Stimulated activated CD4-positive, alpha-beta T cell treated with anti-CD3 and anti-CD28 coated beads, TNF-alpha, amount 100 ng/mL, for 4 hours (primary cell): ENCODE measurements around the gene PTPRE.

Experiments
- DNase-seq, 3 experiments: peaks; one replicate each; pipeline ENCODE4 v3.0.0-alpha.2; 2020; ENCODE audit warnings: low read depth in 3 of 3

Gene PTPRE

DNA sequence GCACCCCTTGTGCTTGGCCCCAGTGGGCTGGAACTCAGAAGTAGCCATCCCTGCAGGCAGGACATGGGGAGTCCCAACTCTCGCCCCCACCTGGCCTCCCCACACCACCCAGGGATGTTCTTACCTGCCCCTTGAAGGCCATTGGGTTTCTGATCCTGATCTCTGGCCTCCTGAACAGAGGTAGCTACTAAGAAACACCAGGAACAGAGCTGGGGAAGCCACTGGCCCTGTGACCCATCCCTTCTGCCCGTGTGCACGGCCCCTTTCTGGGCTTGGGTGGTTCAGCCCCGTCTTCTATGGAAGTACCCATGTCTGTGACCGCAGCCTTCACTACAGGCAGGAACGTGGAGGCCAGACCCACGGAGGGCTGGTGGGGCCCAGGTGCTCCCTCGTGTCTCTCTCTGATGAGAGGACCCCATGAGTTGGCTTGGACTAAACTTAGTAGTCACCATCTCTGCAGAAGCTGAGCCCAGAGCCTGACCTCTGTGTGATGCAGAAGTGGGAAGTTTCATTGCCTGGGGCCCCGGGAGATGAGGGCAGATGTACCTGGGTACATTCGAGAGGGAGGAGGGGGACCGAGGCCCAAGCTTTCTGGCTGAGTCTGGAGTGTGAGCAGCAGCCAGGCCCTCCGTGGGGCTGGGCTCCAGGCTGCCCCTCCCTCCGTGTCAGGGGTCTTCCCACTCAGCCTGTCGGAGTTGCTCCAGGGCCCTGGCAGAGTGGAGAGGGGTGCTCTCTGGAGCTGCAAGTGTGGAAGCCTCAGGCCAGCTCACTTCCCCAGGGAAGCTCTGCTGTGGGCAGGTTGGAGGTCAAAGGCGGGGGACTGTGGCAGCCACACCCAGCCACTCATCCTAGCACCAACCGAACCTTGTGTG is 138.3 kb downstream of the PTPRE start:
- no peak for DNase-seq

DNA sequence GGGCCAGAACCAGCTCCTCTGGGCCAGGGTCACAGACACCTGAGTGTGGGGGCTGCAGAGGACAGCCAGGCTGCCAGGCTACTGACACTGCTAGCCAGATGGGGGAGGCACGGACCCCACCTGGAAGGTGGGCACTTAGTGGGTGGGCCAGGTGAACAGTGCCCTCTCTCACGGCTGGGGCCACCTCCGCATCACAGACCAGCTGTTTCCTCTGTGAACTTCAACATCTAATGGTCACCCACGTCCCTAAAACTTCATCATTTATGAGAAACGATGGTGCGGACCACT is 138.9 kb downstream of the PTPRE start:
- DNase-seq: no peak

DNA sequence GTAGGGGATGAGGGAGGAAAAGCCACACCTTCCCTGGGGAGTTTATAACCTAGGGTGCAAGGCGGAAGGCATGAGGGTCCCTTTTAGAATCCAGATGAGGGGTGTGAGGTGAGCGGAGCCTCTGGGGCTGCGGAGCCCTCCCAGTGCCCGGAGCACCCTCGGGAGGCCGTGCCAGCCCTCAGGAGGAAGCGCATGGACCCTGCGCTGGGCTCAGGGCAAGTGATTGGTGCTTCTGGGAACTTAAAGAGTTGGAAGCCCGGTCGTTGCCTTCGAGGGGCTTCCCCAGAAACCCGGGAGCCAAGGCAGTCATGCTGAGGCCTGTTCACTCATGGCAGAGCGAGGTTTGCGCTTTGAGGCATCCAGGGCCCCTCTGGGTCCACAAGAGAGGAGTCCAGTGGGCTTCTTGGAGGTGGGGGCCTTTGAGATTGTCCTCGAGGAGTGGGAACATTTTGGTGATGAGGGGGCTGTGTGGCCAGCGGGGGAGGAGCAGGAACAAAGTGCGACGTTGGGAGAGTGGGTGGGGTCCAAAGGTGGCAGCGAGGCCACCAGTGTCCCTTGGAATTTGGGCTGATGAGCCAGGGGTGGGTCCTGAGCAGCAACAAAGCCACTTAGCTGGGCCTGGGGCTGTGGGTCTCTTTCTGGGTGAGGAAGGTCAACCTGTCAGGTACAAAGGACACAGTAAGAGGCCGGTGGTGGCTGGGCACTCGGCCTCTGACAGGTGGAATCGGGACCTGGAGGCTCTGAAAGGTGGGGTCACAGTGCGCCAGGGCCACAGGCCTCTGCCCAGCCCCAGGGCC is 139.5 kb downstream of the PTPRE start:
- no peak for DNase-seq

DNA sequence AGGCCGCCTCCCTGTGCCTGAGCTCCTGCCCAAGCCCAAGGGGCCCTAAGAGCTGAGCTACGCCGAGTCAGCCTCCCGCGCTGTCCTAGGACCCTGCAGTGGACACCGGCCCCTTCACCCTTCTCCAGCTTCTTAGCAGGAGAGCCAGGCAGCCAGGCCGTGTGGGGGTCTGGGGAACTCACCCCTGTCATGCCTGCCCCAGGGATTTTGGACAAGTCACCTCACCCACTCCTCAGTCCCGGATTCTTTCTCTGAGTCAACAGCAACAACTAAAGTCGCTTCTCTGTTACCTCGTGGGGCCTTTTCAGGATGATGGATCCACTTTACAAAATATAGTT is 140.0 kb downstream of the PTPRE start:
- peak in 1 of 3 experiments; percentile 18 for DNase-seq

DNA sequence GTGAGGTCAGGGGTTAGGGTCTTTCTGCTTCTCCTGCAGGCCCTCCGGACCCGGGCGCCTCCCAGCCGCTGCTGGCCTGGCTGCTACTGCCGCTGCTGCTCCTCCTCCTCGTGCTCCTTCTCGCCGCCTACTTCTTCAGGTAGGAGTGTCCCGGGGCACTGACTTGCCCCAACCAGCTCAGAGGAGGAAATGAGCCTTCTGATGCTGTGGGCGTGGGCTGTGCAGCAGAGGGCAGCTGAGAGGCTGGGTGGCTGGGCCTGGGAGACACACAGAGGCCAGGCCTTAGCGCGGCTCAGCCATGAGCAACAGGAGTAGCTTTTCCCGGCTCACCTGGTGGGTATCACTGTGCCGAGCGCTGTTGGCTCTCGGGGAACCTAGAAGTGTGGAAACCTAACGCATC is 140.4 kb downstream of the PTPRE start:
- DNase-seq: peak; percentile 55 to 75 (median 72)

DNA sequence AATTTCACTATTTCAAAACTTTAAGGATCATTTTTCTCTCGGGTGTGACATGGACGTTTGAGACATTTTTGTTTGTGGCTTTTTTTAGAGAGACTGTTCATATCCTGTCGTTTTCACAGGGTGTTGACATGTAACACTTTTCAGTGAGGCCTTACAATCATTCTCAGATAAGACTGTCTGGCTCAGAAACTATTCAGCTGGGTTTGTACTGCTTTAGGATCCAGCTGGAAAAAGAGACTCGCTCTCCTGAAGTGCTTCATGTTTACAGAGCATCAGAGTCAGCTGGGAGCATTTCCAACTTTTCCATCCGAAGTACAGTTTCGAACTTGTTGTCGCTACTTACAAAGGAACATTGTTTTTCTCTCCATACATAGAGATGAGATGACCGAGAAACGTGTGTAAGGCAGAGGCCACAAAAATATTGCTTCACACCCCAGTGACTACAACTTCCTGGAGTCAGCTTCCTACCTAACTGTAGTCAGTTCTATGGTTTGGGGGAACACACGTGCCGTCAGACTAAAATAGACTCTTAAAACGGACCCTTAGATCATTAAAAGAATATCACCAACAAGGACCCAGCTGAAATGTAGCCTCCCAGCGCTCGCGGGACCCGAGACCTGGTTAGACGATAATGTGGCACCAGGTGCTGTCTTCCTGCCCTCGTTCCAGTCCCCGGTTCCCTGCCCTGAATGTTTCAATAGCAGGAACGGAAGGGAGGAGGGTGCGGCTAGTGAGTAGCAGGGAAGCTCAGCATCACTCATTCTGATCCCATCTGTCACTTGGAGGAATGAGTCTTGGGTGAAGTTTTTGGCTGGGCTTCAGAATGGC is 141.3 kb downstream of the PTPRE start:
- DNase-seq: no peak

DNA sequence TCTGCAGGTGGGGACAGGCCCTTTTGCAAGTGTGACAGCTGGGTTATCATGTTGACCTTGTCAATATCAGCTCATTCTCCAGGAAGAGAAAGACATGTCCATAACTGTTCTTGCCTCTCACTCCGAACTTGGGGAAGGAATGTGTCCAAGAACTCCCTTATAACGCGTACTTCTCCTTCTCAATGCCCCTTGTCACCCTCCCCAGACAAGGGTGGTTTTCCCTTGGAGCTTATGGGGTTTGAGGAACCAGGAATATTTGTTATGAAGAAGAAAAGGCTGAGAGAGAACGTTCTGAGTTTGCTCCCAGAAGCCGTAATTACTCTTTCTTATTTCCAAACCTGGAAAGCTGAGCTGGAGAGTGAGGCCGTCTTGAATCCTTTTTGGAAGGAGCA is 141.9 kb downstream of the PTPRE start:
- DNase-seq: no peak

DNA sequence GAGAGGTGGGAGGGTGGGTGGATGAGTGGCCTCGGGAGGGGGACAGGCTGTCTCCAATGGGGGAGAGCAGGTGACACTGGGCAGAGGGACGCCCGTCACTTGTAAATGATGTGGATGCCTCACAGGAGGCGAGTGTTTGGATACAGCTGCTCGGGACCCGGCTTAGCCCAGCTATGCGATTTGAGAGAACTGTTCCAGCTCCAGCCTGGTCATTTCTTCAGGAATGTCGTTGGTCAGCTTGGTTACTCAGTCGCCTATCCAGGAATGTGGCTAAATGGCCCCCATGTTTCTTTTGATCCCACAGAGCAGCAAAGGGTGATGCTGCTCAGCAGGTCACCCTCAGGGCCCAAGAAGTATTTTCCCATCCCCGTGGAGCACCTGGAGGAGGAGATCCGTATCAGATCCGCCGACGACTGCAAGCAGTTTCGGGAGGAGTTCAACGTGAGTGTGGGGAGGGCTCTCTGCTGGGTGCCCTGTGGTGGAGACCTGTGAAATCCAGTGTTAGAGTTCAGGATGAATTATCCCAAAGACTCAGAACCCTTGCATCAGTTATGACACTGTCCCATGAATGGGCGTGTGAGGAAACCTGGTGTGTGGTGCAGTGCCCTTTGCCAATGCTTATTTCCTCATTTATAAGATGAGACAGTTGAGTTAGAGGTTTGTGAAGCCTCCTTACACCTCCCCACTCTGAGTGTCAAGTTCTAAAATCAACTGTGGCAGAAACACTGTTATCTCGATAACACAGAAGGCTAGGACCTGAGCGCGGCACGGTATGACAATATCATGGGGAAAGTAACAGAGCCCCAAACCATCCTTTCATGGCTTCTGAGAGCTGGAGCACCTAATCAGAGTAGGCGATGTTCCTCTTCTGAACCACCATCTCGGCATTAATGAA is 142.6 kb downstream of the PTPRE start:
- DNase-seq: no peak

DNA sequence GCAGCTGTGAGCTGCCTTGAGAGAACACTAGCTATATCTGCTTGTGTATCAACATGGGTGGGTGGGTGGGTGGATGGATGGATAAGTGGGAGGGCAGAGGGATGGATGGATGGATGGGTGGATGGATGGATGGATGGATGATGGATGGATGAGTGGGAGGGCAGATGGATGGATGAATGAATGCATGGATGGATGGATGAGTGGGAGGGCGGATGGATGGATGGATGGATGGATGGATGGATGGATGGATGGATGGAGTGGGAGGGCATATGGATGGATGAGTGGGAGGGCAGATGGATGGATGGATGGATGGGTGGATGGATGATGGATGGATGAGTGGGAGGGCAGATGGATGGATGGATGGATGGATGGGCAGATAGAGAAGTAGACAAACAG is 143.2 kb downstream of the PTPRE start:
- no peak for DNase-seq

DNA sequence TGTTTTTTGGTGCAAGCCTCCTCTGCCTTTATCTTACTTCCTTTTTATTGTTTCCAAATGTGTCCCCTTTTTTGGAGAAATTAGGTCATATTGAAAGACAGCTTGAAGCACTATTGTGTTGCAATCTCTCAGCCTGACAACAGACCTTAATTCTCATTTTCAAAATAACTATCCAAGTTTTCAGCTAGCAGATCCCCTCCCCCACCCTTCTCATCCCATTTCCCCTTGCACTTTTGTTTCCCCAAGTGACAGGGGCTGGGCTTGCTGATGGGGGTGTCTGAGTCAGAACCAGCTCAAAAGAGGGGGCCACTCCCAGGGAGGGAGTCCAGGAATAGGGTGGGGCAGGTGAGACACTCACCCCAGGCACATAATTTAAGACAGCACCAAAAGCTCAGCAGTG is 144.0 kb downstream of the PTPRE start:
- no peak for DNase-seq

DNA sequence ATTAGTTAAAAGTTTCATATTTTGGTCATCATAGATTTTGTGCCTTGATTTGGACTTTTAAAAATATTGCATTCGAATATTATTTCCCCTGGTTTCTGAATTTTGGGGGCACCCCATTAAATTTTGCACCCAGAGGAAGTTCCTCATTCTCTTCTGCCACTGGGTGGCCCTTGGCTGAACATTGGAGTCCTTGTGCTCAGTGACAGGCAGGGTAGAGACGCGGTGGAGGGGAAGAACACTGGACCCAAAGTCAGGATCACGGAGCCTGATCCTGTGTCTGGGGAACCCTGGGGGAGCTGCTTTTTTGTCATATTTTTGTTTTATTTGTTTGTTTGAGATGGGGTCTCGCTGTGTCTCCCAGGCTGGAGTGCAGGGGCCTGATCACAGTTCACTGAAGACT is 144.6 kb downstream of the PTPRE start:
- no peak for DNase-seq

DNA sequence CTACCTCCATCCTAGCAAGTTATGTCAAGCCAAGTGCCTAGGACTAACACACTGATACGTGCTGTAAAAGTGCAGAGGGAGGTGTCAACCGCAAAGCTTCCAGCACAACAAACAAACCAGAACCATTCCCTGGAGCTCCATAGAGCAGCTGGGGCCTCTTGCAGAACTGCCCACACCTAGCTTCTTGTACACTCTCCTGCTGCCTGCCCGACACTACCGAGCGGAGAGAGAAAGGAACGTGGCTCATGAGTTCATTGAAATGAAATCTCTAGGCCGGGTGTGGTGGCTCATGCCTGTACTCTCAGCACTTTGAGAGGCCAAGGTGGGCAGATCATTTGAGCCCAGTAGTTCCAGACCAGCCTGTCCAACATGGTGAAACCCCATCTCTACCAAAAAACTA is 145.8 kb downstream of the PTPRE start:
- DNase-seq: no peak

DNA sequence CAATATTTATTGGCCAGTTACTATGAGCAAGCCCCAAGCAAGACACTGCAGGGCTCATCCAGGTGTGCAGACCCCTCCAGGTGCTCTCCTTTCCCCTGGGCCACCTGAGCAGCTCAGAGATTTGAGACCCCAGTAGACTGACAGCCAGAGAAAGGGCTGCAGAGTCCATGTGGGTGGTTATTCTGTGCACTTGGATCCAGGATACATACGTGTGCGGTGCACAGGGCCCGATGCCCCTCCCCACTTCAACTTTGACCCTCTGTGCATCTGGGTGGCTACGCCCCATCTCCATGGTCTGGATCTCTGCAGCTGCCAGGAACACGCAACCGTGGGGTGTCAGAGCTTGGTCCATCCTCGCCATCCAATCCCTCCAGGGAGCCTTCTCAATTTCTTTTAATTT is 146.5 kb downstream of the PTPRE start:
- DNase-seq: no peak

DNA sequence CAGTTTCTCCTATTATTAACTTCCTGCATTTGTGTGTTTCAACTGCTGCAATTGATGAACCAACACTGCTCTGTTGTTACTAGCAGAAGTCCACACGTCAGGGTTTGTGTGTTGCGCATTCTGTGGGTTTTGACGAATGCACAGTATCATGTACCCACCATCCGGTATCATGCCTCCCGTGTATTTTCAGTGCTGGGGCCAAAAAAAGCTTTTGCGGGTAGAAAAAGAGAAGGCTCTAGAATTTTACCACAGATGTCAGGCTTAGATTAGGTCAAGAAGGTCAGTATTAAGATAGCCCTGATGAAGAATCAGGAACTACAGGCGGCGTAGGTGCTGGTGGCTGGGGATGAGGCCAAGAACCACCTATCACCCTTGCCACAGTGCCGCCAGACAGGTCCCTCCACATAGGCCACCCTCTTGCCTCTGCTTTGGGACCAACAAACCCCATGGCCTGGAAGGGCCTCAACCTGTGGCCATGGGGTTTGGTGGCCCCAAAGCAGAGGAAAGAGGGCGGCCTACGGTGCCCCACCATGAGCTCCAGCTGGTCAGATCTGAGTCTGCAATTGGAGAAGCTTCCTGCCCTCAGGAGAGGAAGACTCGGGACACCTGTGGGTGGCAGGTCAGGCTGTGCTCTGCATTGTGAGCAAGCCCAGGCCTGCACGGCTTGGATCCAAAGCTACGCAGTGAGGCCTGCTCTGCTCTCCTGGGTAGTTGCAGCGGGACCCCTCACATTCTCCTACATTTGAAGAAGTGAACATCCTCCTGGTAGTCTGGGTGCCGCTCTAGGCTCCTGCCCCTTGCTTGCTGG is 147.5 kb downstream of the PTPRE start:
- DNase-seq: no peak

DNA sequence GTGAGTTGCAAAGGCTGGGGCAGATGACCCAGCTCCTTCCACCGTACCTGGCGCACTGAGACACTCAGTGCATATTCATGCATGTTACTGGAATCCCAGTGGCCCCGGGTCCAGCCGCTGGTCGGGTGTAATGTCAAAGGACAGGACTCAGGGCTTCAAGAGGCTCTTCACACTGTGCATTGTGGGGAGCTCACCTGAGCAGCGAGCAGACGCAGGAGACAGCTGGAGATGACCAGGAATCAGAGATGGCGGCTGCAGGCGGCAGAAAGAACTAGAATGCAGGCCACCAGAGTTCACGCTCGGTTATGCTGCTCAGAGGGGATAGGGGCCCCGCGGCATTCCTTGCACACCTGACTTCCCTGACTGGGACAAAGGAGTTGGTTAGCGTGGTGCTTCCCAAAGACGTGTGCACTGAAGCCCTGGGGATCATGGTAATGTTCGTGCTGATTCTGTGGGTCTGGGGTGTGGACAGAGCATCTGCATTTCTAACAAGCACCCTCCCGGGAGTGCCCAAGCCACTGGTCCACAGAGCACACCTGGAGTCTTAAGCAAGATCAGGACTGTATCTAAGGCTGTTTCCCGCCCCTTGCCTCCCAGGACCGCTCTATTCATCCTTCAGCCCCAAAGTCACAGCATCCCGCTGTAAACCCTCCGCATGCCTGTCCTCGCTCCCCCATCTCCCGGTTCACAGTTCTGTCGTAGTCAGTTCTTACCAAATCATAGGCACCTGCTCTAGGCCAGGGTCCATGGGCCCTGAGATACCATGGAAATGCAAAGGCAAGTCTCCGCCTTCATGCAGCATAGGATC is 148.4 kb downstream of the PTPRE start:
- DNase-seq: no peak

DNA sequence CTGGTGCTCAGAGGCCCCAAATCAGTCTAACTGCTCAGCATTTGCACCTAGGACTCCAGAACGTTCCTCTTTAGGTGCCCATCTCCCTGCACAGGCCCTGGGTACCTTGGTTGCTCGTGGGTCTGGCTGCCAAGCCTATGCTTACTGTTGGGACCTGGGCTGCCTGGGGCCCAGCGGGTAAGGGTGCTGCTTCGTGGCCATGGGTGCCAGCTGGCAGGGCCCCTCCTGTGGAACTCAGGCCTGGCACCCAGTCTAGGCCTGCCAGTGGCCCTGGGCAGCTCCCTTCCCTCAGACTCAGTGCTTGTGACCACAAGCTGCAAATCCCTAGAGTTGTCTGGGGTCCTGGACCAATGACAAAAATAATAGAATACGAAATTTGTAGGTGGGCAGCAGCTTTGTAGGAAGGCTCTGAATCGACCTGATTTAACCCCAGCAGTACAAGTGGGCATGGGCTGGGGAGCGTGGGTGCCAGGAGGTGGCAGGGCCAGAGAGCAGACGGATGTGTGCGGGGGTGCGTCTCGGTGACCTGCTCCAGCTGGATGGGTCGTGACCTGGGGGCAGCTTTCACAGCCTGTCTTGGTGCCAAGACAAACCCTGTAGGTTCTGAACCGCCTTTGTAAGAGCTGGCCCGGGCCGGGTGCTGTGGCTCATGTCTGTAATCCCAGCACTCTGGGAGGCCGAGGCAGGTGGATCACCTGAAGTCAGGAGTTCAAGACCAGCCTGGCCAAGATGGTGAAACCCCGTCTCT is 149.6 kb downstream of the PTPRE start:
- DNase-seq: no peak

DNA sequence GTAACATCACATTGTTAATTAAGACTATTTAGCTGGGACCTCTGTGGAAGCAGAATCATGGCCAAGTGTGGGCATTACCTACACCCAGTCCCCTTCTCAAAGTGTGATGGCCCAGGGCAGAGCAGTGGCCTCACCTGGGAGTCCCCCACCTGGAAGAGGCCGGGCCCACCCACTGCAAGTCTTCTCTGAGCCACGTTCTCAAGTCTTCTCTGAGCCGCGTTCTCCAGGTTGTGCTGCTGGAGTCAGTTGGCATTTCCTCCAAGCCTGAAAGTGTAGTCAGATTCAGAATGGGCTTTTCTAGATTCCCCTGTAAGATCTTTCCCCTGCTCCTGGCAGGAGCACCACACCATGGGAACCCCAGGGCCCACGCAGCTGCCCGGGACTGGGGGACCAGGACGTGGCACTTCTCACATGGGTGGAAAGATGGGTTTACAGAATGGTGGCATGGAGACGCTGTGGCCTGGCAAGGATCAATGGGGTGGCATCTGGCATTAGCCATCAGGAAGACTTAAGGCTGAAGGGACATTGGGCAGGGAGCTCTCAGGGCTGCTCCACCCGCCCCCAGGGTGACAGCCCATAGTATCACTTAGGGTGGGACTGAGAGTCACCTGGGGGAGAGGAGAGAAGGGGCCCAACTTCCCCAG is 151.3 kb downstream of the PTPRE start:
- DNase-seq: no peak

DNA sequence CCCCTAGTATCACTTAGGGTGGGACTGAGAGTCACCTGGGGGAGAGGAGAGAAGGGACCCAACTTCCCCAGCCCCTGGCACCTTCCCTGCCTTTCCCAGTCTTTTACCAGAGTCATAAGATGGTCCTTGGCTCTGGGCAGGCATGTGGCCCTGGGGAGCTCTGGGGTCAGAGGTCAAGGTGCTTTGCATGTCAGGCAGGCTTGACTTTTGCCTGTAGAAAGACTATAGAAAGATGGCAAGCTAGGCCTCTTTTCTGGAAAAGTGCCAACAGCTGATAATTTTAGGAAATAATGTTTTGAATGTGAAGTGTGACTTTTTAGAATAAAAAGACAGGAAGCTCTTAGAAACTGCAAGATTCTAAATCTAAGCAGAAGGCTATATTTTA is 151.8 kb downstream of the PTPRE start:
- no peak for DNase-seq
